Epidermal melanocyte (primary cell): ENCODE results near the gene TTC17.
"Not testable (repeated sequence)": the region's sequence is repeated elsewhere in the genome, so short reads cannot be mapped to it uniquely, and the experiment has no call there.

ENCODE experiments used
- DNase-seq: peaks from one replicate; pipeline ENCODE4 v3.0.0; 2011; ENCODE audit warnings: low spot score; ENCODE audit not compliant: insufficient read length

Gene TTC17

DNA sequence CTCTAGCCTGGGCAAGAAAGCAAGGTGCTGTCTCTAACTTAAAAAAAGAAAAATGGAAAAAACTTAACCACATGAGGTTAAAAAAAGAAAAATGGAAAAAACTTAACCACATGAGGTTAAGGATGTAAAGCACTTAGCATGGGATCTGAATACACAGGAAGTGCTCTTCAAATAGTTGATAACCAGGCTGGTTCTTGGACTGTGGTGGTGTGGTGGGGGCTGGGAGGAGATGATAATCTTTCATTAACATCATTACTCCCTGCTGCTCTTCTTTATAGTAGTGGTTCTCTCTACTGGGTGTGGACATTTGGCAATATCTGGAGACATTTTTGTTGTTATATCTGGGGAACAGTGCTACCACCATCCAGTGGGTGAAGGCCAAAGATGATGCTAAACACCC is 88.4 kb downstream of the TTC17 start:
- DNase-seq: no peak

DNA sequence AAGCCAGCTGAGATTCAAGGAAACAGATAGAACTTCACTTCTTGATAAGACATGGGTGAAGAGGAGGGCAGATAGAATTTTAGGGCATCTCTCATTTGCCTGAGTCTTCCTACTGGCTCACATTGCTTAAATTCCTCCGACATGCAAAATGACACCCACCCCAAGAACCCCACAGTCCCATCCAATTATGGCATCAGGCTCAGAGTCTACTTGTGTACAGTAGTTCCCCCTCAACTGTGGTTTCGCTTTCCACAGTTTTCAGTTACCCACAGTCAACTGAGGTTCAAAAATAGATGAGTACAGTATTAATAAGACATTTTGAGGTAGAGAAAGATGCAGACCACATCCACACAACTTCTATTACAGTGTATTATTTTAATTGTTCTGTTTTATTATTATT is 99.8 kb downstream of the TTC17 start:
- no peak for DNase-seq

DNA sequence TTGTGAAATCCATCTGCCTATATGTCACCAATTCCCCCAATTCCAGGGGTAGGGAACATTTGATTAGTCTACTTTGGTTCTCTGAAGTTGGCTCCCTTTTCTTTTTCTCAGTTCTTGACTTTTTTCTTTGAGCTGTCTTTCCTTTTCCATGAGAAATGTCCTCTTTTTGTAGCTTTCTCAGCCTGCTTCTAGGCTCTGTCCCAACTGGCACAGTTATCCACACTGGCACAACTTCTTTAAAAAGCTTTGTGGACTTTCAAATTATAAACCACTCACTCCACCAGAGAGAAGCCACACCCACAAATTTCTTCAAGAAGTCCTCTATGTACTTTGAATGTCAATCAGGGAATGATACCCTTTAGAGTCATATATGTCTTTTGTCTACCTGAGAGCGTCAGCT is 100.5 kb downstream of the TTC17 start:
- no peak for DNase-seq

DNA sequence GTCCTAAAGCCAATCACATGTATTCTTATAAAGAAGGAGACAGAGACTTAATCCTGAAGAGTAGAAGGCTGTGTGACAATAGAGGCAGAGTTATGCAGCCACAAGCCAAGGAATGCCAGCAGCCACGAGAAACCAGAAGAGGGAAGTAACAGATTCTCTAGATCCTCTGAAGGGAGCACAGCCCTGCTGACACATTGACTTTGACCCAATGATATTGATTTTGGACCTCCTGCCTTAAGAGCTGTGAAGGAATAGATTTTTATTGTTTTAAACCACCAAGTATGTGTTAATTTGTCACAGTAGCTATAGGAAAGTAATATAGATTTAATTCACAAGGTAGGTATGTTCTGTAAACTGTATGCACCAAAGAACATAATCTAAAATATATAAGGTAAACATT is 103.6 kb downstream of the TTC17 start:
- no peak for DNase-seq

DNA sequence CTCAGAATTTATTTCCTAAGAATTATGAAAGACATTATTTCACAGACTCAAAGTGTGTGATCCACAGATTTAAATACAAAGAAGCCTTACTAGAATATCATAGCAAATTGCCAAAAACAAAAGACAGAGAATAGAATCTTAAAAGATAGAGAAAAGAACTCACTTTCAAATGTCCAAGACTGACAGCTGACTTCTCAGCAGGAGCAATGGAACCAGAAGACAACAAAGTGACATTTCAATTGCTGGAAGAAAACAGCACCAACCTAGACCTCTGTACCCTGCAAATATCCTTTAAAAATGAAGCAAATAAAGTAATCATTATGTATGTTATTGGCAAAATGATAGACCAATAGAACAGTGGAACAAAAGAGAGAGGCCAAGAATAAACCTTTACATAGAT is 109.2 kb downstream of the TTC17 start:
- DNase-seq: no peak

DNA sequence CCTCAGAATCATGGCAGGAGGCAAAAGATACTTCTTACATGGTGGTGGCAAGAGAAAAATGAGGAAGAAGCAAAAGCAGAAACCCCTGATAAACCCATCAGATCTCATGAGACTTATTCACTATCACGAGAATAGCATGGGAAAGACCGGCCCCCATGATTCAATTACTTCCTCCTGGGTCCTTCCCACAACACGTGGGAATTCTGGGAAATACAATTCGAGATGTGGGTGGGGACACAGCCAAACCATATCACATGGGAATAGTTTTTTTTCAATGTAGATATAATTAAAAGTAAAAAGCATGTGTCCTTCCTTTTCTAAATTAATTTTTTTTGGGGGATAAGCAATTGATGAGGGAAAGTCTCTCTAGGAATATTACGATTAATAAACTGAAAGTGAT is 118.8 kb downstream of the TTC17 start:
- not testable (repeated sequence) for DNase-seq

DNA sequence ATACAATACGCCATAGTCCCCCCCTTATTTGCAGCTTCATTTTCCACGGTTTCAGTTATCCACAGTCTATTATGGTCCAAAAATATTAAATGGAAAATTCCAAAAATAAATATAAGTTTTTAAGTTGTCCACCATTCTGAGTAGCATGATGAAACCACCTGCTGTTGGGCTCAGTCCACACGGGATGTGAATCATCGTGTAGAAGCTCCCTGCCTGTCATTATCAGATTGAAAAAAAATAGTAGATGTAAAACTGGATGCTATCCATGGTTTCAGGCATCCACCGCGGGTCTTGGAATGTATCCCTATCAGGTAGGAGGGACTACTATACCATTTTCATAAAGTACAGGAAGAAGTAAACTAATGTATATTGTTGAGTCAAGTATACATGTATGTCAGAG is 127.4 kb downstream of the TTC17 start:
- DNase-seq: no peak

DNA sequence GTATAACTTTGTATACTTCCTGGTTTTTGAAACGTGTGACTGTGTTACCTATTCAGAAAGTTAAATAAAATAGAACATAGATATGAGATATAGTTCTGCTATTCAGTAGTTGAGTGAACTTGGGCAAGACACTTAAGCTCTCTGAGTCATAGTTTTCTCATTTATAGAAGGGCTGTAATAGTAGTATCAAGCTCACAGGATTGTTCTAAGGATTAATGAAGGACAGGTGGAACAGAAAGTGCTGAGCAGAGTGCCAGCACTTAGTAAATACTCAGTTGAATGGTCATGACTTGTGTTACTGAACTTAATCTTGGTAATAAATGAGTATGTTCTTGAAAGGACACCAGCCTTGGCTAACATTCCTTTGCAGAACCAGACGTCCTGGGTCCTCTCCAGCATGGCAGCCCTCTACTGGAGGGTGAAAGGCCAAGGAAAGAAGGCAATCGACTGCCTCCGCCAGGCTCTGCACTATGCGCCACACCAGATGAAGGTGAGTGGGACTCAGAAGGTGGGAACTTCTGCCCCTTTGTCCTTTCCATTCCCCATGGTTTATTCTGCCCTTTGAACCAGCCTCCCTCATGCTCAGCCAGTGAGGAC is 131.2 kb downstream of the TTC17 start:
- DNase-seq: no peak

DNA sequence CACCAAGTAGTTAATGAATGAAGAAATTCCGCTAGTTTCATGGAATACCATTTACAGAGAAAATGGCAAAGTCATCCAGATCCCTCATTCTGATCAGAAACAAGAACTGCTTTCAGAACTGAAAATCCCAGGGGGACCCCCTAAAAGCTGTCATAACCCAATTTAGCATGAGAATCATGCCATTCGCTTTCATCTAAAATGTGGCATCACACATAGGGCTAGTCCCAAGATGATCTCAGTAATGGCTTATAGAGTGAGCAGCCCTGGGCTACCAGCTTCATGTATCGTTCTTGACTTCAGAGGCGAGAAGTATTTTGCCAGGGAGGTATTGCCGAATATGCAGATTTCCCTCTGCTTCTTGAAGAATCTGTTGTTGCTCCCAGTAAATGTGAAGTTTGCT is 134.0 kb downstream of the TTC17 start:
- DNase-seq: no peak

DNA sequence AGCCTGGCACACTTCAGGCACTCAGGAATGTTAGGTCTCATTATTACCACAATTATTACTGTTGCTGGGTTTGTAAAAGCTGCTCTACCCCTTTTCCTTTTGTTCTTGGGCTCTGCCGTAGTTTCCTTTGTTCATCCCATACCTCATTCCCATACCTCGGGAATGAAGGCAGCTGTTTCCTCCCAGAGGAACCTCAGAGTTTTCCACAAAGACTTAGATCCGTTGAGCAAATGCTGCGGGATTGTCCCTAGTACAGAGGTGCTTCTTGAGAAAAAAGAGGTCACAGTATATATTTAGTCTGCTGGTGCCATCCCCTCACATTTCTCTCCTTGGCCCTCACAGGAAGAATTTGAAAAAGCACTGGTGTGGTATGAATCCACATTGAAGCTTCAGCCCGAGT is 134.7 kb downstream of the TTC17 start:
- DNase-seq: no peak

DNA sequence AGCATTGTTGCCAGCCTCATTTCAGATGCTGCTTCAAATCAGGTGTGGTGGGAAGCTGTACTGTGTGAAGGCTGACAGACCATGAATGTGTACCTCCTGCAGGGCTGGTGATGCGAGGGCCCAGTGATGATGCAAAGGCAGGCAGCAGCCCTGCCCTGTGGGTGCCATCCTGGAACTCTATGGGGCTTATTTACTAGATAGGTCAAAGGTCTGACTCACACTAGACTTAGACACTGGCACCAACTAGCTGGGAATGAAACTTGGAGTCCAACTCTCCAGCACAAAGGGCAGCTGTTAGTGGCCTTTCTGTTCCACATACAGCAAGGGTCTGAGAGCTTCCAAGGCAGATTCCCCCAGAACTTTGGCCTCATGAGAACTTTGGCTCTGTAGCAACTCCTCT is 138.4 kb downstream of the TTC17 start:
- no peak for DNase-seq

DNA sequence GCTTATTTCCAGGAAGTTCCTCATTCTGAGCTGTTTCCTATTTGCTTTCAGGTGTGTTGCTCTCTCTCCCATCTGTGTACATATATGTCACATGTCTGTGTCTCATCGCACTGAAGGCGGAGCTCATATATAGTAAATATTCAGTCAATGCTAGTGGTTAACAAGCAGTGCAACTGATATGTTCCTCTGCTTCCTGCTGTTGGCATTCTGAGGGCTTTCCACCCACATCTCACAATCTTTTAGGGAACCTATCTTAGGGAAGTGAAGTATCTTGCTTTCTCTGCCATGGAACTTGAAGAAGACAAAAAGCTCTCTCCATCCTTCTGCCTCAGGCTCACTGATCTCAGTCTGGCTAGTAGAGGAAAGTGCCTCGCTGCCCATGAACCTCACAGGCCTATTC is 139.8 kb downstream of the TTC17 start:
- DNase-seq: no peak

DNA sequence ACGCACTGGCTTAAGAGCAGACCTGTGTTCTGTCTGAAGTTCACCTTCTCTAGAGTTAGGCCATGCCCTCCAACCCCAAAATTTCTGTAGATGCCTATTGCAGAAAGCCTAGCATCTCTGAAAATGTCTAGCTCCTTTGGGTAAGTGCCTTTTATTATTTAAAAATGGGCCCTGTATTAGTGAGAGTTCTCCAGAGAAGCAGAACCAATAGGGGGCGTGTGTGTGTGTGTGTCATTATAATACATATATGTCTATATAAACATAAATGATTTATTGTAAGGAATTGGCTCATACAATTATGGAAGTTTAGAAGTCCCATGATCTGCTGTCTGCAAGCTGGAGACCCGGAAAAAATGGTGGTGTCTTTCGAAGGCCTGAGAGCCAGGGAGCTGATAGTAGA is 144.7 kb downstream of the TTC17 start:
- DNase-seq: no peak

DNA sequence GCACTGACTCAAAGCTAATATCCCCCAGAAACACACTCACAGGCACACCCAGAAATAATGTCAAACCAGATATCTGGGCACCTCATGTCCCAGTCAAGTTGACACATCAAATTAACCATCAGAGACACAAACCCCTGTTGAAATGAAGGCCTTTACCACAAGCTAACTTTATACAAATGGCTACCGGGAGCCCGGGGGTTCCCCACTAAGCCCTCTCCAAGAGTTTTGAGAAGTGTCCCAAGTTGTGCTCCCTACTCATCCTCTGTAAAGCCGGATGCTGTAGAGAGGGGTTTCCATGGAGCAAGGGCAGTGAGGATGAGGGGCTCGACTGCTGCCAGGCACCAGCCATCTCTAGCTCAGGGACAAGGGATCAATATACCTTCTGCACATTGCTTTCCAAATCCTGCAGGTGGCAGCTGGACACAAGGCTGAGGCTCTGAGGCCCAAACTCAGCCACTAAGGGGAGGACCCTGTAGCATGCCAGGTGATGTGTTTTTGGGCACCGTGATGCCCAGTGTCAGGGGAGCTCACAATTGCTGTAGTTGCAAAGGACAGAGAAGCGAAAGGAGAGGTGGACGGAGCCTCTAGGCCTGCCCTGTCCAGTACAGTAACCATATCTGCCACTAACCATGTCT is 145.7 kb downstream of the TTC17 start:
- no peak for DNase-seq

DNA sequence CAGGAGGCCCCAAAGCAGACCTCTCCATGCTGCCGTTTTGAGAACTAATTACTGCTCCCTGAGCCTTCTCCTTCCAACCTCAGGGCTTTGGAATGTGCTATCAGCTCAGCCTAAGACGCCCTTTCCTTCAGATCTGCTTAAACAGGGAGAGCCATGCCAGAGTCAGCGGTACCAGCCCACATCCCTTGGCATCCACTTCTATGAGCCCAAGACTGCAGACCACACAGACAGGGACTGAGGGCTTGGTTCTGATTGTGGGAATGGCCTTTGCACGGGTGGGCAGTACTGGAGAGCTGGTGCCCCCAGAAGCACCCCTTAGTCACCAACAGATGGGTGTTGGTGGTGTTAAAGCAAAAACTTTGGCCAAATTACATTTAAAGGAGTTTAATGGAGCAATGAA is 146.5 kb downstream of the TTC17 start:
- no peak for DNase-seq

DNA sequence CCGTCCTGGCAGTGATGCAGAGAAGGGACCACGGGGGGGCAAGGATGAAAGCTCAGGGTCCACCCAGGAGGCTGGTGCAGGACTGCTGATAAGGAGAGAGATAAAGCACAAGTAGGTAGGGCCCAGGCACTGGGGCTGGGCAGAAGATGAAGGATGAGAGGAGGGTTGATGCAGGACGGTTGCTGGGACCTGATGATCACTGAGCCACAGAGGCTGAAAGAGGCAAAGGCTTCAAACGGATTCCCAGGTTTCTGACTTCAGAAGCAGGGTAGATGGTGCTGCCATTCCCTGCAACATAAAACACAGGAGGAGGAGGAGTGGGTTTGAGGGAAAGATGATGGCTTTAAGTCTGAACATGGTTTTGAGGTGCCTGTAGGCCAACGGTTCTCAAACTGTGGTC is 148.5 kb downstream of the TTC17 start:
- DNase-seq: no peak

DNA sequence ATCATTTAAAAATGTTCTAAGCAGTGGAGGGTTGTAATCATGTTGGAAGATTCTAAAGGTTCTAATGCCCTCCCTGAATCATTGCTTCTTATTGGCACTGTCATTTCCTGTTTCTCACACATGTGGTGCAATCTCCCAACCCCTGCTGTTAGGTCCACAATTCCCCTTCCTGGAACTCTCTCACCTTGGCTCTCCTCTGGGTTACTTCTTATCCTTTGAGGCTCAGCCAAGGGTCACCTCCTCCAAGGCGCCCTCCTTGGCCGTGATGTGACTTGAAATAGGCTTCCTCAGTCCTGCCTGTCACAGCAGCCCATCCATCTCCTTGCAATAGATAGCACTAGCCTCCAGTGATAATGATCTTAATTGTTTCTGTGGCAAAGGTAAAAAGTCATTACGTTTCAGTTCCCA is 149.8 kb downstream of the TTC17 start:
- DNase-seq: no peak

DNA sequence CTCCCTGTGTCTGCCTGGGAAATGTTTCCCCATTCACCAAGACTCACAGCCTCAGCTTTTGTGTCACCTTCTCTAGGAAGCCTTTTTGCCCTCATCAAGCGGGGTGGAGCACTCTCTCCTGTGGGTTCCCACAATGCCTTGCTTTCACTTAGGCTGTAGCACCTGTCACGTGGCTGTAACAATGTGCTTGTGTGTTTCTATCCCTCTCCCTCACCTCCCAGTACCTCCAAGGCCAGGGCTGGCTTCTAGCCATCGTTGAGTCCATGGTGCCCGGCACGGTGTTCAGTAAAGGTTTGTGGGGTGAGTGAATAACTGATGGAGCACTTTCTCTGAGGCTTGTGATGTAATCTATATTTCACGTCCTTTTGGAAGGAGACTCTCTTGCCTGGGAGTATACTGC is 153.2 kb downstream of the TTC17 start:
- no peak for DNase-seq

DNA sequence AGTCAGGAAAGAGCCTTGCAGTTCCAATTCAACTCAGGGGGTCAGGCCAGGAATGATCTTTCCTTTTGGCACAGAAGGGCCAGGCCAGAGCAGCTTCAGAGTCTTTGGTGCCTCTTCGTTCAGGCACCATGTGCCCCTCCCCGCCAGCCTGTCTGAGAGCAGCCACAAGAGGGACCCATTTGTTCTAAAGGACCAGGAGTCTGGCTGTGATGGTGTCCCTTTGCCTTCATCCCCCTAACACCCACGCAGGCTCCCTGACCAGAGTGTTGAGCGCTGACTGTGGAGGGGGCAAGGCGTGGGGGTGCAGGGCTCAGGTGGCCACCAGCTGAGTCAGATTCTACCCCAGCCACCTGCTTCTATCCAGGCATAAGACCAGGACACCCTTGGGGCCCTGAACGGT is 156.4 kb downstream of the TTC17 start:
- no peak for DNase-seq

DNA sequence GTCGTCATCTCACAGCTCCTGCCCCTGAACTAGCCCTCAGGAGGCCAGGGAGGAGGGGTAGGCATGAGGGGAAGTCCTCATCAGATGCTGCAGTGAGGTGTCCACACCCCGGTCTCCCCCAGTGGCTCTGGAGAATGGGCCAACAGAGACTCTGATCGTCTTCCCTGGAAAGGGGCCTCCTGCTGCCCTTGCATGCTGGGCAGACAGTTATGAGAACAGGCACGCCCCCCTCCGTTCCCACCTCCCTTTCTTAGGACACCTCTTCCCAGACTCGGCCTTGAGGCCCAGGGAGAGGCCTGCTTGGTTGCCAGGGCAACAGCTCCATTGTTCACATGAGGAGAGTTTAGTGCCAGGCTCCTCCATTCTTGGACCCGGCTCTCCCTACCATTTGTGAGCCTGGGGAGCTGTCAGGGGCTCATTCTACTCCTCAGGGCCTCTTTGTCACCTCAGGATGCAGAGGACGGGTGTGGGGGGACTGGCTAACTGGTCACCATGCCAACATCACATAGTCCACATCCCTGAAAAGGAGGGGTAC is 157.7 kb downstream of the TTC17 start:
- no peak for DNase-seq

DNA sequence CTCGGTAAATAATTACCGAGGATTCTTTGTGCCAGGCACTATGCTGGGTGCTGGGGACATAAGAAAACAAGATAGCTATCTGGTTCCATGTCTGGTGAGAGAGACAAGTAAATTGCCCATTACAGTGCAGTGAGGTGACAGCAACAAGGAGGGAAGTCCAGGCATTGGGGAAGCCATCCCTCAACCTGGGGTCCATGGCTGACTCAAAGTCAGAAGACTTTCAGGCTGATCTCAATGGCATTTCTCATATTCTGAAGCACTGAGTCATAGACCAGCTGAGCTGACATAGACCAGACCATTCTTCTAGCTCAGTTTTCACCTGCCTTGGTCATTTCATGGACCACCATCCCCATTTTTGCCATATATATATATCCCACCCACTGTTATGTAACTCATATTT is 158.8 kb downstream of the TTC17 start:
- no peak for DNase-seq

DNA sequence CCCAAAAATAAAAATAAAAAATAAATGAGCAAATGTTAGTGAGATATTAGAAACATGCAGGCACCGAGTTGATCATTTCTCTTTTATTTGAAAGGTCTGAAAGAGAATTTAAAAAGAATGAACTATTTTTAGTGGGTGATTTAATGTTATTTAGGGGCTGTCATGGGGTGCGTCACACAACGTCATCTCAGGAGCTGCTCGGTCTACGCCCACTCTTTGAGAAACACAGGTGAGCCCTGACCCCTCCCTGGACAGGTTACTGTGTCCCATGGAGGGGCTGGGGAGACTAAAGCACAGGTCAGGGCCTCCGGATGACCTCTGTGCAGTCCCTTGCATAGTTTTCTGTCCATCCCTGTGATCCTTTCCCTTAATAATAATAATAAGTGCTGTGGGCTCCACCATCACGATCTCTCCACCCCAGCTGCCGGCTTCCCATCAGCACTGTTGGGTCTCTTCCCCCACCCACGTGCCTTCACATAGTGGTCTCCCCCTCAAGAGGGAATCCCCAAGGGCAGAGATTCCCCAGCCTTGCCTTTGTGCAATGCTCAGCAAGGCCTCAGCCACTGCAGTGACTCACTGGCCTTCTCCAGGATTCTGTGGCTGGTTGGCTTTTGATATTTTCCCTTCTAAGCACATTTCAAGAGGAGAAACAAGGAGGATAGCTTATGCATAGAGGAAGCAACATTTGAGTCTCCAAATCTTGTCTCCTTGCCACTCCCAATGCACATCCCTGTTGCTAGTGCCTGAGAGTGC is 159.9 kb downstream of the TTC17 start:
- no peak for DNase-seq

DNA sequence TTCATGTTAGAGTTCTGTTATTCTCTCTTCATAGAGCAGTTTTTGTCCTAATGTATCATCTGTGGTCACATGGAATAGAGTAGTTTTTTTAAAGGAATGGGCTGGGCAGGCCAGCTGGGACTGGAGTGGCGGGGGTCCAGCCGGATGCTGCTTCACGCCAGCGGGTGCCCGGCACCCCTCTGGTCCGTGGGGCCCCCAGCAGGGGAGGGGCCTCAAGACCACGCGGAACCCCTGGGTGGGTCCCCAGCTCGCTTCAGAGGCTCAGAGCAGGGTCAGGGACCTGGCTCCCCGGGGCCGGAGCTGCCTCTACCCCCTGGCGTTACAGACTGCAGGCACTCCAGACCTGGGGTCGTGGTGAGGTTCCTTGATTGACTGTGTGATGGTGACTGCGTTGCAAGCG is 162.8 kb downstream of the TTC17 start:
- DNase-seq: no peak
